Ovary (tissue), 9 donors: ENCODE results near the gene NDUFS6. TPM values are rescaled to one million over a fixed set of nuclear protein-coding genes. Genes with fewer than 3 reads are reported as not detected.

Experiments used
- DNase-seq, 5 donors: peaks; one replicate each; pipeline ENCODE4 v3.0.0-alpha.2; 2019 to 2020
- H3K27ac ChIP-seq, 2 donors: fragments of 200-600 bp; one replicate each; pipeline versions ENCODE4 v1.5.1 to v1.8.0; 2019 to 2022
- H3K27me3 ChIP-seq: fragments of 200-600 bp; one replicate; pipeline ENCODE4 v1.8.0; 2022
- H3K36me3 ChIP-seq: fragments of 200-600 bp; sonication (generic); one replicate; pipeline ENCODE4 v1.5.1; 2019
- H3K4me1 ChIP-seq: one replicate; pipeline ENCODE4 v1.8.1; 2013; ENCODE audit warnings: mild to moderate bottlenecking, moderate library complexity; ENCODE audit not compliant: insufficient read depth
- H3K4me3 ChIP-seq: fragments of 200-600 bp; sonication (generic); one replicate; pipeline ENCODE4 v1.5.1; 2017
- H3K9me3 ChIP-seq, 2 donors: fragments of 200-600 bp in 1 of 2; sonication (generic) in 1 of 2; one replicate each; pipeline versions ENCODE4 v1.5.1 to v1.8.1; 2013 to 2019; ENCODE audit warnings: mild to moderate bottlenecking in 1 of 2, moderate library complexity in 1 of 2
- EP300 ChIP-seq: sonication (generic); formaldehyde crosslinking; IDR thresholded peaks from one replicate; pipeline ENCODE4 v1.6.1; 2017; ENCODE audit warnings: antibody characterized with exemption
- POLR2A ChIP-seq: fragments of 450-650 bp; IDR thresholded peaks from one replicate; pipeline ENCODE4 v1.6.1; 2017; ENCODE audit warnings: antibody characterized with exemption, mild to moderate bottlenecking, moderate library complexity
- WGBS, 3 donors: extraction: QIAGEN DNeasy Blood & Tissue Kit in 1 of 3; methylation state at CpG; one replicate each; pipeline versions ENCODE4 v1.1.5 to v1.1.7; 2013 to 2017; 5-methylcytosine and 5-hydroxymethylcytosine counted together
- intact Hi-C, 4 donors: fragments of 100-400 bp; cut with DNase I; formaldehyde crosslinking; loops; one replicate each; pipeline versions ENCODE4 v1.11.0 to v1.15.1; 2022 to 2023
- polyA plus RNA-seq, 2 donors: library from polyadenylated mRNA; stranded (reverse); fragments of 200-250 nt in 1 of 2; fragments of 350-450 nt in 1 of 2; fragmentation: Illumina TruSeq in 1 of 2; extraction: RNeasy Lipid Tissue Mini Kit (QIAGEN cat#74804) in 1 of 2; gene quantifications; one replicate each; pipeline ENCODE4 v1.2.3, GENCODE V29; 2013 to 2014
- total RNA-seq, 7 donors: library from RNA; depleted of rRNA in 2 of 7; stranded (reverse); fragments of >200 nt in 2 of 7; fragmentation: NEBNext Ultra II Directional in 3 of 7; extraction: Animal tissue kit (Norgen Biotek cat#: 25700) in 3 of 7; gene quantifications; one replicate each; pipeline versions ENCODE4 v1.1.0 to v1.2.4, GENCODE V29; 2016 to 2023
- TF ChIP-seq, protein P1 (sequence below), 3 donors: fragments of 450-650 bp in 2 of 3; fragments of 200-600 bp in 1 of 3; IDR thresholded peaks; one replicate each; pipeline versions ENCODE4 v1.5.1 to v1.8.0; 2016 to 2022; ENCODE audit warnings: antibody characterized with exemption in 3 of 3, mild to moderate bottlenecking in 1 of 3
- donor health status: DM: no; HTN: no; CAD: no; lungs with moderate emphysema.
- donor health status: DM: no; HTN: no; CAD: no.
- donor health status: Bipolar disorder and iron deficiency.
- donor health status: DM: yes; HTN: yes; CAD: no.
- donor health status: DM: no; HTN: no; CAD: no.
- donor health status: DM: yes; HTN: yes; CAD: no.

The NDUFS6 gene
- total and polyA plus RNA-seq, 9 donors = 16.3 to 50.8 (median 21.5) TPM

GRCh38 chr5:1754531-1755220, 46.5 kb upstream of the NDUFS6 start:
- H3K4me1 ChIP-seq = no peaks in the 10 kb centered on the region
- TF ChIP-seq EP300 (no peak), POLR2A (no peak)
- TF ChIP-seq, protein P1, sequence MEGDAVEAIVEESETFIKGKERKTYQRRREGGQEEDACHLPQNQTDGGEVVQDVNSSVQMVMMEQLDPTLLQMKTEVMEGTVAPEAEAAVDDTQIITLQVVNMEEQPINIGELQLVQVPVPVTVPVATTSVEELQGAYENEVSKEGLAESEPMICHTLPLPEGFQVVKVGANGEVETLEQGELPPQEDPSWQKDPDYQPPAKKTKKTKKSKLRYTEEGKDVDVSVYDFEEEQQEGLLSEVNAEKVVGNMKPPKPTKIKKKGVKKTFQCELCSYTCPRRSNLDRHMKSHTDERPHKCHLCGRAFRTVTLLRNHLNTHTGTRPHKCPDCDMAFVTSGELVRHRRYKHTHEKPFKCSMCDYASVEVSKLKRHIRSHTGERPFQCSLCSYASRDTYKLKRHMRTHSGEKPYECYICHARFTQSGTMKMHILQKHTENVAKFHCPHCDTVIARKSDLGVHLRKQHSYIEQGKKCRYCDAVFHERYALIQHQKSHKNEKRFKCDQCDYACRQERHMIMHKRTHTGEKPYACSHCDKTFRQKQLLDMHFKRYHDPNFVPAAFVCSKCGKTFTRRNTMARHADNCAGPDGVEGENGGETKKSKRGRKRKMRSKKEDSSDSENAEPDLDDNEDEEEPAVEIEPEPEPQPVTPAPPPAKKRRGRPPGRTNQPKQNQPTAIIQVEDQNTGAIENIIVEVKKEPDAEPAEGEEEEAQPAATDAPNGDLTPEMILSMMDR (IDR thresholded peaks at IDR 0.05) = no peak
- 62 to 77% (median 67%) methylated on average over 14 of the region's 14 CpGs for WGBS, 3 donors
- no peaks in the 10 kb centered on the region for H3K36me3 ChIP-seq
- H3K4me3 ChIP-seq = no peak overlapping the region
- no peak overlapping the region for H3K27ac ChIP-seq
- intact Hi-C loops = no loop called here
- H3K9me3 ChIP-seq = no peaks in the 10 kb centered on the region
- no peaks in the 10 kb centered on the region for H3K27me3 ChIP-seq
- peak in 1 of 5 donors; percentile 2 for DNase-seq

- intact Hi-C loops = no loop called here
- no peaks in the 10 kb centered on the region for H3K36me3 ChIP-seq
- no peaks in the 10 kb centered on the region for H3K9me3 ChIP-seq
- no peaks in the 10 kb centered on the region for H3K27me3 ChIP-seq
- no peak overlapping the region for H3K27ac ChIP-seq
- H3K4me3 ChIP-seq = no peak overlapping the region
- TF ChIP-seq, protein P1 (IDR thresholded peaks at IDR 0.05) = no peak
- TF ChIP-seq EP300 = no peak
- TF ChIP-seq POLR2A = no peak
- DNase-seq = peak in 2 of 5 donors; percentile 1 to 3
- H3K4me1 ChIP-seq = no peaks in the 10 kb centered on the region
- 43 to 48% (median 44%) methylated on average over 14 of the region's 14 CpGs for WGBS, 3 donors
Measured at GRCh38 chr5:1755321-1755949, 45.8 kb upstream of the NDUFS6 start.

DNA sequence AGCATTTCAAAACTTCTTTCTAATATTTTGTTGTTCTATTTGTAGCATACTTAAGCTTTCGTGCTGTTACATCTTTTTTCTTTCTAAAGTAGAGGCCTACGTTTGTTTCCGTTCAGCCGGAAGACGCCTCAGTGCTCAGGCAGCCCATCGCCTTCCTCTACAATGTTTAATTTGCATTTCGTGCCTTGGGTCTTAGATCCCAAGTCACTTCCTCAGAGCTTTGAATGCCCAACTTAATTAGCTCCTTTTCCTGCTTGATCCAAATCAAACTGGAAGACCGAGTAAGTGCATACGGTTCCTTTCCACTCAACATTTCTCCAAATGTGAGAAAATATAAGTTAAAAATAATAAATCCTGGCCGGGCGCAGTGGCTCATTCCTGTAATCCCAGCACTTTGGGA, 44.7 kb upstream of the NDUFS6 start:
- TF ChIP-seq, protein P1 (IDR thresholded peaks at IDR 0.05) = no peak
- TF ChIP-seq POLR2A = no peak
- TF ChIP-seq EP300 = no peak
- DNase-seq = peak in 1 of 5 donors; percentile 5
- WGBS, 3 donors = 83% methylated on average over 11 of the region's 11 CpGs
- Histone ChIP-seq H3K4me3 (no peak overlapping the region), H3K27me3 (no peaks in the 10 kb centered on the region), H3K27ac (no peak overlapping the region), H3K9me3 (no peaks in the 10 kb centered on the region), H3K36me3 (no peaks in the 10 kb centered on the region), H3K4me1 (no peaks in the 10 kb centered on the region)
- intact Hi-C loops = no loop called here

GRCh38 chr5:1757511-1757910, 43.7 kb upstream of the NDUFS6 start:
- DNase-seq = peak in 3 of 5 donors; percentile 1 to 13 (median 4)
- H3K36me3 ChIP-seq = no peaks in the 10 kb centered on the region
- H3K27ac ChIP-seq = no peak overlapping the region
- no peaks in the 10 kb centered on the region for H3K4me1 ChIP-seq
- no peak overlapping the region for H3K4me3 ChIP-seq
- H3K27me3 ChIP-seq = no peaks in the 10 kb centered on the region
- intact Hi-C loops = no loop called here
- 81 to 89% (median 86%) methylated on average over 10 of the region's 10 CpGs for WGBS, 3 donors
- TF ChIP-seq POLR2A (no peak), EP300 (no peak)
- TF ChIP-seq, protein P1 (IDR thresholded peaks at IDR 0.05) = no peak
- H3K9me3 ChIP-seq = no peaks in the 10 kb centered on the region
